ENCODE data around the gene GOLIM4.

DNA sequence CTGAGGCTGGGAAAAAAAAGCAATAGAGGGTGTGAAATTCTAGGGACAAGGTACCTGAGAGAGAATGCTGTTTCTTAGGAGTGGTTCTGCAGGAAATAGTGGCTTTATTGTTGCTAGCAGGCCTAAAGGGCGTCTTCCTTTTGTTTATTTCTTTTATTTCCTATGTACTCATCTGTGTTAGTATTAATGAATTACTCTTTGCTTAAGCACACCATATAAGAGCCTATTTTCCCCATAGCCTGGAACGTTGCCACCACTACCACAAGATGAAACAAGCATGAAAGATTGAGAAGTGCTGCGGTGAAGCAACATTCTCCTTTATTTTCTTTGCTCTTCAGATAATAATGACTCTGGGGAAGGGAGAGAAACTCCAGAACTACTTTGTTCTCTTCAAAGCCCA, 21.3 kb upstream of the GOLIM4 start:
- TF ChIP-seq CTCF (IDR thresholded peaks at IDR 0.05; ENCODE audit: low read depth, low read length) (no peak), EZH2phosphoT487 (IDR thresholded peaks at IDR 0.05; ENCODE audit: low read depth) (no peak)
